Adrenal gland (tissue), 5 donors: ENCODE results near the gene HEMK1.

Experiments used
- CTCF ChIP-seq, 6 experiments: fragments of 450-650 bp in 4 of 6; fragments of 200-600 bp in 2 of 6; sonication (generic) in 1 of 6; IDR thresholded peaks; 1 replicate in 5 of 6; 2 replicates in 1 of 6; pipeline versions ENCODE4 v1.5.1 to v1.8.0; 2016 to 2021; ENCODE audit warnings: antibody characterized with exemption in 6 of 6, mild to moderate bottlenecking in 2 of 6, moderate library complexity in 1 of 6
- POLR2A ChIP-seq, 2 donors: fragments of 450-650 bp; IDR thresholded peaks; one replicate each; pipeline ENCODE4 v1.6.1; 2017; ENCODE audit warnings: antibody characterized with exemption in 2 of 2, mild to moderate bottlenecking in 2 of 2, moderate library complexity in 1 of 2
- donor health status: DM: no; HTN: no; CAD: no.

DNA sequence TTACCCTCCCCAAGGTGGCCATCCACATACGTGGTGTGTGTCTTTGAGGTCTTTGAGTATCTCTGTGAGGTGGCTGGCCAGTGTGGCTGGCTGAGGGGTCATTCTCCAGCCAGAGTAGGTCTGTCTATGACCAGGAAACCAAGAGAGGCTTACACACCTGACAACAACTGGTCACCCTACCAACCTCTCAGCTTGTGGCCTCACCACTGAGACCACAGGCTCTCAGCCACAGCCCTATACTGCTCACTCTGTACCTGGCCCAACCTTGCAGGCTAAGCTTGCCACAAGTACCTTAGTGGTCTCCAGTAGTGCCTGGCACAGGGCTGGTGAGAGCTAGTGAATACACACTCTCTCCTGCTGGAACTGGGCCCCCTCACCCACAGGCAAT is 5.1 kb downstream of the HEMK1 start:
- TF ChIP-seq CTCF (IDR thresholded peaks at IDR 0.05) (no peak), POLR2A (IDR thresholded peaks at IDR 0.05) (no peak)
